Gastrocnemius medialis (tissue), 4 donors: Measurements from ENCODE around the gene TRAM2. TPM values are rescaled to one million over a fixed set of nuclear protein-coding genes. Genes with fewer than 3 reads are reported as not detected.

Experiments used
- ATAC-seq, 2 donors: fragments of 150-250 bp; one replicate each; pipeline ENCODE4 v1.9.1; 2016
- DNase-seq, 2 donors: peaks; one replicate each; pipeline ENCODE4 v3.0.0-alpha.2; 2019
- H3K27ac ChIP-seq, 4 donors: fragments of 200-600 bp; sonication (generic); 1 replicate in 1 of 4; 2 replicates in 3 of 4; pipeline ENCODE4 v1.5.1; 2016 to 2018; ENCODE audit warnings: mild to moderate bottlenecking in 2 of 4, moderate library complexity in 1 of 4
- H3K27me3 ChIP-seq, 3 donors: fragments of 200-600 bp; sonication (generic) in 2 of 3; 1 replicate in 1 of 3; 2 replicates in 2 of 3; pipeline versions ENCODE4 v1.5.1 to v1.6.0; 2016 to 2019; ENCODE audit warnings: mild to moderate bottlenecking in 1 of 3, moderate library complexity in 1 of 3
- H3K36me3 ChIP-seq, 2 donors: fragments of 200-600 bp; sonication (generic) in 1 of 2; one replicate each; pipeline ENCODE4 v1.5.1; 2017 to 2018
- H3K4me1 ChIP-seq, 2 donors: fragments of 200-600 bp; sonication (generic) in 1 of 2; one replicate each; pipeline ENCODE4 v1.5.1; 2016 to 2017; ENCODE audit warnings: mild to moderate bottlenecking in 2 of 2
- H3K4me3 ChIP-seq, 4 donors: fragments of 200-600 bp; sonication (generic) in 3 of 4; 1 replicate in 1 of 4; 2 replicates in 3 of 4; pipeline ENCODE4 v1.5.1; 2016 to 2019; ENCODE audit warnings: mild to moderate bottlenecking in 2 of 4
- H3K9me3 ChIP-seq, 3 donors: fragments of 200-600 bp; sonication (generic) in 2 of 3; 1 replicate in 1 of 3; 2 replicates in 2 of 3; pipeline ENCODE4 v1.5.1; 2016 to 2019
- POLR2A ChIP-seq, 2 donors: fragments of 450-650 bp; IDR thresholded peaks; one replicate each; pipeline ENCODE4 v1.6.1; 2017; ENCODE audit warnings: antibody characterized with exemption in 2 of 2, mild to moderate bottlenecking in 2 of 2, moderate library complexity in 2 of 2
- in situ Hi-C, 4 donors: fragments of 200-750 bp; cut with MboI; loops; one replicate each; pipeline versions ENCODE4 v1.15.0 to v1.8.0; 2017; ENCODE audit warnings: low sequenced_read_pairs in 4 of 4
- intact Hi-C: fragments of 100-400 bp; cut with DNase I; formaldehyde crosslinking; loops from one replicate; pipeline ENCODE4 v1.15.1; 2023; ENCODE audit warnings: low total_unique reads
- total RNA-seq, 4 donors: library from RNA; depleted of rRNA; stranded (reverse); fragments of >200 nt; gene quantifications; one replicate each; pipeline versions ENCODE4 v1.1.0 to v1.2.3, GENCODE V29; 2016
- TF ChIP-seq, protein P1 (sequence below), 5 experiments: fragments of 450-650 bp in 3 of 5; fragments of 200-600 bp in 2 of 5; sonication (generic) in 2 of 5; IDR thresholded peaks in 4 of 5; conservative IDR thresholded peaks in 1 of 5; 1 replicate in 4 of 5; 2 replicates in 1 of 5; pipeline ENCODE4 v1.5.1; 2016 to 2019; ENCODE audit warnings: antibody characterized with exemption in 5 of 5, mild to moderate bottlenecking in 3 of 5, moderate library complexity in 3 of 5

The TRAM2 gene
- total RNA-seq, 4 donors from 2014 or later = 2.4 to 4.5 (median 3.6) TPM

DNA sequence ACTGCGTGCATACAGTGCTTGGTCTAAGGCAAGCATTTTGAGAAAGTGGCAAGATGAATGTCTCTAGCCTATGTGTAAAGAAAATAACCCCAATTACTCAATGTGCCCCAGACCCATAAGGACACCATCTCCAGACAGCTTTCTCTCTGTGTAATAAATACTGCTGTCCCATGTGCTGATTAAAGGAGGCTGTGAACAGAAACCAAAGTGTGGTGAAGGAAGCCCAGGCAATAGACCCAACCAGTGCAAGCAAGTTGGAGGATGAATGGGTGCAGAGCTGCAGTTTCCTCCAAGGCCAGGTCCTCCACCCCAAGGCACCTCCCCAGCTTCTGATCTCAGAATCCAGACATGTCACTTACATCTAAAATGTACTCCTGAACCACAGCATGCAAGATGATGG is 60.6 kb downstream of the TRAM2 start:
- DNase-seq = no peak
- Histone ChIP-seq H3K27ac (peak overlapping the region in 1 of 4 donors; percentile 51), H3K9me3 (no peaks in the 10 kb centered on the region), H3K27me3 (no peaks in the 10 kb centered on the region), H3K4me3 (no peak overlapping the region), H3K36me3 (no peaks in the 10 kb centered on the region), H3K4me1 (peaks cover 22 to 43% of the 10 kb centered on the region in 2 donors)
- intact Hi-C loops = loop anchor here (10.0 kb wide), 1 partner anchor 479 kb away; the partner anchor contains the start of gene GSTA4
- TF ChIP-seq POLR2A (IDR thresholded peaks at IDR 0.05) = no peak
- TF ChIP-seq, protein P1, sequence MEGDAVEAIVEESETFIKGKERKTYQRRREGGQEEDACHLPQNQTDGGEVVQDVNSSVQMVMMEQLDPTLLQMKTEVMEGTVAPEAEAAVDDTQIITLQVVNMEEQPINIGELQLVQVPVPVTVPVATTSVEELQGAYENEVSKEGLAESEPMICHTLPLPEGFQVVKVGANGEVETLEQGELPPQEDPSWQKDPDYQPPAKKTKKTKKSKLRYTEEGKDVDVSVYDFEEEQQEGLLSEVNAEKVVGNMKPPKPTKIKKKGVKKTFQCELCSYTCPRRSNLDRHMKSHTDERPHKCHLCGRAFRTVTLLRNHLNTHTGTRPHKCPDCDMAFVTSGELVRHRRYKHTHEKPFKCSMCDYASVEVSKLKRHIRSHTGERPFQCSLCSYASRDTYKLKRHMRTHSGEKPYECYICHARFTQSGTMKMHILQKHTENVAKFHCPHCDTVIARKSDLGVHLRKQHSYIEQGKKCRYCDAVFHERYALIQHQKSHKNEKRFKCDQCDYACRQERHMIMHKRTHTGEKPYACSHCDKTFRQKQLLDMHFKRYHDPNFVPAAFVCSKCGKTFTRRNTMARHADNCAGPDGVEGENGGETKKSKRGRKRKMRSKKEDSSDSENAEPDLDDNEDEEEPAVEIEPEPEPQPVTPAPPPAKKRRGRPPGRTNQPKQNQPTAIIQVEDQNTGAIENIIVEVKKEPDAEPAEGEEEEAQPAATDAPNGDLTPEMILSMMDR (IDR thresholded peaks at IDR 0.05 in 4 of 5, conservative IDR thresholded peaks at IDR 0.05 in 1 of 5) = no peak
- in situ Hi-C loops = loop anchor here in 1 of 4 donors (10.0 kb wide), 1 partner anchor 59 kb away; the partner anchor contains the start of gene TRAM2
- ATAC-seq = no peak

DNA sequence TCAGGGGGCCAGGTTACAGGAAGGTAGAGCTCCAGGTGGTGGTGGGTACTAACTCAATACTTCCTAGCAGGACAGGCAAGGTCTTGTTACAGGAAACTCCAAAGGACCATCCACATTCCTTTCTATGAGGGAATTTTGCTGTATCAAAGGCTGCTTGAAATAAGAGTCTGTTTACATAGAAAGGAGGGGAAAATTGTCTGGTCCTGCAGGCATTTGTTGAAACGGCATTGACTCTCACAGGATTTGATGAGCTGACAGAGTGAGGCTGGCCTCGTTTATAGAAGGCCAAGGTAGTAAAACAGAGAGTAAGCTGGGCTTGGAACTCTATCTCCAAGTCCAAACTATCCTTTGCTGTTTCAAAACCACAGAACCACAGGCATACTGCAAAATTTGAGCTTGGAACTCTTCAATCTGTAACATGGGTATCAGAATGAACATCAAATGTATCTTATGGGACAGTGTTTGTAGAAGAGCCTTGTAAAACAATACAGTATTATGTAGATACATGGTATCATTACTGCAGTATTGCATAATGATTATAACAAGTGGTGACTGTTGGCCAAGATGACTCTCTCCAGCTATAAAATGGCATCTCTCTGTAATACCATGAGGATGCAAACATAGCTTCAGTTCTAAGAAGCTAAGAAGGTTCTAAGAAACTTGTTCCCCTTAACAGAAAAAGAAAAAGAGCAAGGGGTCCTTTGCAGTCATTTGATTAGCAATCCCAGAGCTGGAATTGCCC is 61.5 kb downstream of the TRAM2 start:
- no peak overlapping the region for H3K4me3 ChIP-seq
- no peaks in the 10 kb centered on the region for H3K9me3 ChIP-seq
- TF ChIP-seq POLR2A (IDR thresholded peaks at IDR 0.05) = no peak
- TF ChIP-seq, protein P1 (IDR thresholded peaks at IDR 0.05 in 4 of 5, conservative IDR thresholded peaks at IDR 0.05 in 1 of 5) = no peak
- H3K4me1 ChIP-seq = peaks cover 22 to 43% of the 10 kb centered on the region in 2 donors
- H3K27ac ChIP-seq = peak overlapping the region in 3 of 4 donors; percentile 51 to 80 (median 71)
- H3K27me3 ChIP-seq = no peaks in the 10 kb centered on the region
- in situ Hi-C loops (loop anchor here in 1 of 4 donors (10.0 kb wide), 1 partner anchor 59 kb away; the partner anchor contains the start of gene TRAM2), intact Hi-C loops (loop anchor here (10.0 kb wide), 1 partner anchor 479 kb away; the partner anchor contains the start of gene GSTA4)
- H3K36me3 ChIP-seq = no peaks in the 10 kb centered on the region
- no peak for ATAC-seq
- no peak for DNase-seq

DNA sequence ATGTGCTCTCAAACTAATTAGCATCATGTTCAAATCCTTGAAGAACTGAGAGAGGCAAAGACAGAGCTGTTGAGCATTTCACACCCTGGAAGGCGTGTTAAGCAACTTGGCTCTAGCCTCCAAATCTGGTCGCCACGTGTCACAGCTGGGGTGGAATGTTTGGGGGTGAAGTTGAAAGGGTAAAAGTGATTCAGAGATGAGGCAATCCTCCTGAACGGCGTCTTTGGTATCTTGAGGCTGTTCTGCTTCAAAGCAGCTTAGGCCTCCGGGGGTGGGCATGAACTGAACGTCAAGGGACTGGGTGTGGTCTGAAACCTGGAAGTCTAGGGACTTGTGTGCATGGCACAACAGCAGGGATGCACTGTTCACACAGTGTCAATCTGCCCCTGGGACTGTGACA is 62.3 kb downstream of the TRAM2 start:
- in situ Hi-C loops = loop anchor here in 1 of 4 donors (10.0 kb wide), 1 partner anchor 60 kb away; the partner anchor contains the start of gene TRAM2
- no peaks in the 10 kb centered on the region for H3K36me3 ChIP-seq
- H3K4me1 ChIP-seq = peaks cover 25 to 40% of the 10 kb centered on the region in 2 donors
- H3K27ac ChIP-seq = peak overlapping the region; percentile 40 to 80 (median 61)
- intact Hi-C loops = loop anchor here (10.0 kb wide), 1 partner anchor 480 kb away; the partner anchor contains the start of gene GSTA4
- TF ChIP-seq, protein P1 (IDR thresholded peaks at IDR 0.05 in 4 of 5, conservative IDR thresholded peaks at IDR 0.05 in 1 of 5) = no peak
- no peak for TF ChIP-seq POLR2A (IDR thresholded peaks at IDR 0.05)
- peak; percentile 28 to 55 for DNase-seq
- H3K9me3 ChIP-seq = no peaks in the 10 kb centered on the region
- no peaks in the 10 kb centered on the region for H3K27me3 ChIP-seq
- ATAC-seq = no peak
- no peak overlapping the region for H3K4me3 ChIP-seq

DNA sequence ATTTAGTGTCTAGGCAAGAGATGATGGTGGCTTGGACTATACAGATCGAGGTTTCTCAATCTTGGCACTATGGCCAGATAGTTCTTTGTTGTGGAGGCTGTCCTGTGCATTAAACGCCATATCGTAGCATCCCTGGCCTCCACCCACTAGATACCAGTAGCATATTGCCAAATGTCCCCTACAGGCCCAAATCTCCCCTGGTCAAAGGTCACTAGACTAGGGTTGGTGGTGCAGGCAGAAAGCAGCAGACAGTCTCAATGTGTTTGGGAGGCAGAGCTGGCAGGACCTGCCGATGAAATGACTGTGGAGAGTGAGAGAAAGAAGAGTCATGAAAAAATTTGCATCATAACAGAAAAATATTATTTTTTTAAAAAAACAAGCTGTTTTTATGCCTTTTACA is 63.0 kb downstream of the TRAM2 start:
- no peak for ATAC-seq
- H3K4me1 ChIP-seq = peaks cover 23 to 39% of the 10 kb centered on the region in 2 donors
- no peaks in the 10 kb centered on the region for H3K9me3 ChIP-seq
- intact Hi-C loops = loop anchor here (10.0 kb wide), 1 partner anchor 481 kb away; the partner anchor contains the start of gene GSTA4
- H3K36me3 ChIP-seq = no peaks in the 10 kb centered on the region
- in situ Hi-C loops = loop anchor here in 1 of 4 donors (10.0 kb wide), 1 partner anchor 61 kb away; the partner anchor contains the start of gene TRAM2
- H3K27me3 ChIP-seq = no peaks in the 10 kb centered on the region
- DNase-seq = no peak
- TF ChIP-seq, protein P1 (IDR thresholded peaks at IDR 0.05 in 4 of 5, conservative IDR thresholded peaks at IDR 0.05 in 1 of 5) = no peak
- TF ChIP-seq POLR2A (IDR thresholded peaks at IDR 0.05) = no peak
- peak overlapping the region; percentile 40 to 80 (median 61) for H3K27ac ChIP-seq
- H3K4me3 ChIP-seq = no peak overlapping the region
